Glutamatergic neuron (in vitro differentiated cells): ENCODE results near the gene XCL1. TPM values are rescaled to one million over a fixed set of nuclear protein-coding genes. Genes with fewer than 3 reads are reported as not detected.

Experiments
- DNase-seq: peaks from one replicate; pipeline ENCODE4 v3.0.0; 2022
- H3K27ac Mint-ChIP-seq: one replicate; pipeline ENCODE4 v1.8.0; 2020; ENCODE audit warnings: mild to moderate bottlenecking, mixed read lengths, inconsistent platforms; ENCODE audit not compliant: unreplicated experiment
- H3K27me3 Mint-ChIP-seq: one replicate; pipeline ENCODE4 v1.8.0; 2020; ENCODE audit warnings: mild to moderate bottlenecking, moderate library complexity, mixed read lengths, inconsistent platforms; ENCODE audit not compliant: unreplicated experiment
- H3K36me3 Mint-ChIP-seq: one replicate; pipeline ENCODE4 v1.8.0; 2020; ENCODE audit warnings: mild to moderate bottlenecking, mixed read lengths, inconsistent platforms; ENCODE audit not compliant: unreplicated experiment
- H3K4me1 Mint-ChIP-seq: one replicate; pipeline ENCODE4 v1.8.0; 2020; ENCODE audit warnings: mild to moderate bottlenecking, low read depth, mixed read lengths, inconsistent platforms; ENCODE audit not compliant: unreplicated experiment
- H3K4me3 Mint-ChIP-seq: one replicate; pipeline ENCODE4 v1.8.0; 2020; ENCODE audit warnings: mild to moderate bottlenecking, mixed read lengths, inconsistent platforms; ENCODE audit not compliant: unreplicated experiment
- H3K9me3 Mint-ChIP-seq: one replicate; pipeline ENCODE4 v1.8.0; 2020; ENCODE audit warnings: mild to moderate bottlenecking, moderate library complexity, mixed read lengths, inconsistent platforms; ENCODE audit not compliant: unreplicated experiment
- CTCF ChIP-seq: fragments of 200-600 bp; sonication (generic); IDR thresholded peaks from one replicate; pipeline ENCODE4 v1.5.0; 2021; ENCODE audit not compliant: partially characterized antibody, unreplicated experiment
- total RNA-seq: library from RNA; stranded (reverse); fragmentation: NEBNext Ultra II Directional; extraction: Animal tissue kit (Norgen Biotek cat#: 25700); gene quantifications from one replicate; pipeline ENCODE4 v1.2.1, GENCODE V29; 2021; ENCODE audit not compliant: unreplicated experiment

Gene XCL1
- total RNA-seq, 1 donor from 2014 or later: not detected

- Mint-ChIP-seq H3K36me3 (no peaks in the 10 kb centered on the region), H3K27me3 (peaks cover 1% of the 10 kb centered on the region), H3K27ac (no peak overlapping the region), H3K4me1 (no peaks in the 10 kb centered on the region), H3K4me3 (no peak overlapping the region), H3K9me3 (no peaks in the 10 kb centered on the region)
- no peak for TF ChIP-seq CTCF
- DNase-seq: no peak
These were observed 21.7 kb downstream of the XCL1 start for GRCh38 chr1:168598125-168598524.

- DNase-seq: no peak
- no peak for TF ChIP-seq CTCF
- Mint-ChIP-seq H3K27ac (no peak overlapping the region), H3K36me3 (no peaks in the 10 kb centered on the region), H3K9me3 (no peaks in the 10 kb centered on the region), H3K27me3 (peaks cover 1% of the 10 kb centered on the region), H3K4me1 (peaks cover 3% of the 10 kb centered on the region), H3K4me3 (no peak overlapping the region)
These were observed 22.5 kb downstream of the XCL1 start for GRCh38 chr1:168598892-168599291.

- DNase-seq: no peak
- no peak for TF ChIP-seq CTCF
- H3K9me3 Mint-ChIP-seq: no peaks in the 10 kb centered on the region
- peaks cover 1% of the 10 kb centered on the region for H3K27me3 Mint-ChIP-seq
- H3K4me1 Mint-ChIP-seq: peaks cover 6% of the 10 kb centered on the region
- H3K27ac Mint-ChIP-seq: no peak overlapping the region
- H3K4me3 Mint-ChIP-seq: no peak overlapping the region
- H3K36me3 Mint-ChIP-seq: no peaks in the 10 kb centered on the region
These were observed 23.2 kb downstream of the XCL1 start for GRCh38 chr1:168599641-168600040.

GRCh38 chr1:168601051-168601450, 24.6 kb downstream of the XCL1 start:
- peaks cover 1% of the 10 kb centered on the region for H3K27me3 Mint-ChIP-seq
- no peak overlapping the region for H3K27ac Mint-ChIP-seq
- no peaks in the 10 kb centered on the region for H3K36me3 Mint-ChIP-seq
- peaks cover 6% of the 10 kb centered on the region for H3K4me1 Mint-ChIP-seq
- no peaks in the 10 kb centered on the region for H3K9me3 Mint-ChIP-seq
- DNase-seq: no peak
- H3K4me3 Mint-ChIP-seq: no peak overlapping the region
- no peak for TF ChIP-seq CTCF

GRCh38 chr1:168603501-168604110, 27.2 kb downstream of the XCL1 start:
- H3K36me3 Mint-ChIP-seq: no peaks in the 10 kb centered on the region
- H3K9me3 Mint-ChIP-seq: peaks cover under 1% of the 10 kb centered on the region
- peaks cover 1% of the 10 kb centered on the region for H3K27me3 Mint-ChIP-seq

More at GRCh38 chr1:168603501-168604110, 27.2 kb downstream of the XCL1 start:
- Mint-ChIP-seq H3K27ac (no peak overlapping the region), H3K4me1 (peaks cover 8% of the 10 kb centered on the region), H3K4me3 (peak overlapping the region; percentile 34)
- peak; percentile 74 for TF ChIP-seq CTCF
- DNase-seq: peak; percentile 85
